ENCODE data around the gene CXCR4. TPM values are rescaled to one million over a fixed set of nuclear protein-coding genes. Genes with fewer than 3 reads are reported as not detected.

Gene CXCR4
- total and polyA plus RNA-seq, 8 donors, result 1.2 to 42.6 (median 15.9) TPM; not detected in 1

DNA sequence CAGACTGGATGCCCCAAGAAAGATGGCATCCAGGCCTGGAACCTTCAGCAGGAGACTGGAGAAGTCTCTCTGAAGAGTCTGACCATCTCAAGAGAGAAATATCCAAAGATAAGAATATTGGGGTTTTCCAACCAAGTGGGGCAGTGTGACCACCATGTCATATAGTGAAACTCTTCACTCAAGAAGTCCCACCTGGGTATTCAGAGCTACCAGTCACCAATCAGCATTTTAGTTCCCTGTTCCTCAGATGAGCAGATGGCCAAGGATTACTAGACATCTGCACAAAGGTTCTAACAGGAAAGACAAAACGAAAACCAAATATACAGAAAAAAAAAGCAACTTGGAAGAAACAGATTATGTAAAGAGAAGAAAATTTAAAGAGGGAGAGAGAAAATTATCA is 38.5 kb upstream of the CXCR4 start:
- Histone ChIP-seq H3K4me3 (no peak overlapping the region), H3K4me1 (no peaks in the 10 kb centered on the region), H3K27ac (no peak overlapping the region), H3K9me3 (no peaks in the 10 kb centered on the region), H3K36me3 (no peaks in the 10 kb centered on the region), H3K27me3 (no peaks in the 10 kb centered on the region)
- 58 to 88% (median 83%) methylated on average over 1 of the region's 1 CpG for WGBS, 5 donors
- no peak for DNase-seq
- intact Hi-C loops (cut with DNase I; ENCODE audit: low total_unique reads), result no loop called here
- TF ChIP-seq, protein P1, sequence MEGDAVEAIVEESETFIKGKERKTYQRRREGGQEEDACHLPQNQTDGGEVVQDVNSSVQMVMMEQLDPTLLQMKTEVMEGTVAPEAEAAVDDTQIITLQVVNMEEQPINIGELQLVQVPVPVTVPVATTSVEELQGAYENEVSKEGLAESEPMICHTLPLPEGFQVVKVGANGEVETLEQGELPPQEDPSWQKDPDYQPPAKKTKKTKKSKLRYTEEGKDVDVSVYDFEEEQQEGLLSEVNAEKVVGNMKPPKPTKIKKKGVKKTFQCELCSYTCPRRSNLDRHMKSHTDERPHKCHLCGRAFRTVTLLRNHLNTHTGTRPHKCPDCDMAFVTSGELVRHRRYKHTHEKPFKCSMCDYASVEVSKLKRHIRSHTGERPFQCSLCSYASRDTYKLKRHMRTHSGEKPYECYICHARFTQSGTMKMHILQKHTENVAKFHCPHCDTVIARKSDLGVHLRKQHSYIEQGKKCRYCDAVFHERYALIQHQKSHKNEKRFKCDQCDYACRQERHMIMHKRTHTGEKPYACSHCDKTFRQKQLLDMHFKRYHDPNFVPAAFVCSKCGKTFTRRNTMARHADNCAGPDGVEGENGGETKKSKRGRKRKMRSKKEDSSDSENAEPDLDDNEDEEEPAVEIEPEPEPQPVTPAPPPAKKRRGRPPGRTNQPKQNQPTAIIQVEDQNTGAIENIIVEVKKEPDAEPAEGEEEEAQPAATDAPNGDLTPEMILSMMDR (IDR thresholded peaks at IDR 0.05), result no peak
- TF ChIP-seq EP300 (IDR thresholded peaks at IDR 0.05) (no peak), POLR2A (IDR thresholded peaks at IDR 0.05) (no peak), POLR2AphosphoS5 (IDR thresholded peaks at IDR 0.05) (no peak)

DNA sequence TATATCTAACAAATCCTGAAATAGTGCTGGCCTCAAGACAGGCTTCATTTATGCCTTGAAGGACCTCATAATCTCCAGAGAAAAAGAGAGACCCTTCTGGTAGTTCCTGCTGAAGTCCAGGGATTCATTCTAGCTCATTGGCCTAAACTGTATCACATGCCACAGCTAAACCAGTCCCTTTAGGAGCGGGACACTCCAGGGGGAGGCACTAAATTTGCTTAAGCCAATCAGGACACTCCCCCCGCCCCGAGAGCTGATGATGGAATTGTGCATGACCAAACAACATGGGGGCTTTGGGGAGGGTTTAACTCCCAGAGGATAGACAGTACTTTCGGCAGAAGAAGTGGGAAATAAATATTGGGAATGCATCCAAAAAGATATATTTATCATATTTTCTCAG is 36.4 kb upstream of the CXCR4 start:
- Histone ChIP-seq H3K27ac (no peak overlapping the region), H3K27me3 (no peaks in the 10 kb centered on the region), H3K4me1 (no peaks in the 10 kb centered on the region), H3K4me3 (no peak overlapping the region), H3K36me3 (no peaks in the 10 kb centered on the region), H3K9me3 (no peaks in the 10 kb centered on the region)
- WGBS, 5 donors, result 83 to 95% (median 89%) methylated on average over 4 of the region's 4 CpGs
- TF ChIP-seq, protein P1 (IDR thresholded peaks at IDR 0.05), result no peak
- TF ChIP-seq POLR2AphosphoS5 (IDR thresholded peaks at IDR 0.05), result no peak
- no peak for TF ChIP-seq EP300 (IDR thresholded peaks at IDR 0.05)
- no peak for TF ChIP-seq POLR2A (IDR thresholded peaks at IDR 0.05)
- no peak for DNase-seq
- intact Hi-C loops (cut with DNase I; ENCODE audit: low total_unique reads), result no loop called here

DNA sequence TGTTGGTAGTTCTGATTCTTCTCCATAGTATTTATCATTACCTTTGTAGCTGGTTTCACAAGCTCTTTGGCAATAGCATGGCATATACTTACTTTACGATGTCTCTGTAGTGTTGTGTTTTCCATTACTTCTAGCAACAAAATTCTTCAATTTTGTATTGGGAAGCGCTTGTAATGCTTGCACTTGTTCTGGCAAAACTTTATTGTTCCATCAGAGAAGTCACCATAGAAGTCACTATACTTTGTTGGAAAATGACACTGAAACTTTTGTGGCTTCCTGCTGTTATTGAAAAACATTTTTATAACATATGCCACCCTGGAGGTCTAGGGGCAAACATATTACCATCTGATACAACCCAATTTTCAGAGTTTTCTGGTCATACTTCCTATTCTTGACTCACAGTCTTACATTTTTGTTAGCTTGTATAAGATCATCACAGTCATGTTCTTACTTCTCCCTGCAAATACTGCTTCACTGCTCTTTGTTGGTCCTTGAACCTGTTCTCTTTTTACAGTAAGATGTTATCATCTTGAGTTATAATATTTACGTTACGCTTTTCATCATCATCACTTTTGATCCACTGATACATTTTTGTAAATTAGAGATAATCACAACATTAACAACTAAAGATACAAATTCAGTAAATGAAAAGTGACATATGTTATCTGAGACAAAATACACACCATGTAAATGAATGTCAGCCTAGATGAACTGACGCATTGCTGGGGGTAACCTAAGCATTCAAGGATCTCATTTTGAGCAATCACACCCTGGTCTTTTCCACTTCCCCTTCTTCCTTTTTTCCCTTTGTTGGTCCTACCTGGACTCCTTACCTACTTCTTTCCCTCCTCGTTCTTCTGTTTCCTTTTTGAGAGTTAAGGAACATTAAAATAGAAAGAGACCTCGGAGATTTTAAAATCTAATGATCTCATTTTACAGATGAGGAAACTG is 33.3 kb upstream of the CXCR4 start:
- H3K27ac ChIP-seq, result no peak overlapping the region
- intact Hi-C loops (cut with DNase I; ENCODE audit: low total_unique reads), result no loop called here
- no peaks in the 10 kb centered on the region for H3K27me3 ChIP-seq
- WGBS, 5 donors, result 80 to 87% (median 85%) methylated on average over 7 of the region's 7 CpGs
- DNase-seq, result no peak
- no peaks in the 10 kb centered on the region for H3K4me1 ChIP-seq
- no peaks in the 10 kb centered on the region for H3K36me3 ChIP-seq
- H3K4me3 ChIP-seq, result no peak overlapping the region
- no peaks in the 10 kb centered on the region for H3K9me3 ChIP-seq
- TF ChIP-seq POLR2AphosphoS5 (IDR thresholded peaks at IDR 0.05) (no peak), POLR2A (IDR thresholded peaks at IDR 0.05) (no peak), EP300 (IDR thresholded peaks at IDR 0.05) (no peak)
- TF ChIP-seq, protein P1 (IDR thresholded peaks at IDR 0.05), result no peak

DNA sequence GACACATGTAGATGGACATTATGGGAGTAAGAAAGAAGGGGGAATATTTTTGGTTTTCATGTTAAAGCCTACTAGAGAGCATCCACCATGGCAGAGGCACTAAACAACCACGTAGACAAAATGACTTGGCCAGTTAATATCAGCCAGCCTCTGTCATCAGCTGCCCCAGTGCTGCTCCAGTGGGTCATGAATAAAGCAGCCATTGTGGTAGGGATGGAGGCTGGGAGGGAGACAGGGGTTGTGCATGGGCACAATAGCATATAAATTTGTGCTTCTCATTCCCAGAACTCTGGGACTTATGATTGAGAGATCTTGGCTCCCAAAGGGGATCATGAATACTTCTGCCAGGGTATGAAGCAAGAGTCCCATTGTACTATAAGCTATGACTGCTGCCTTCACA is 31.1 kb upstream of the CXCR4 start:
- no peak overlapping the region for H3K27ac ChIP-seq
- no peak for DNase-seq
- 0 to 95% (median 61%) methylated on average over 1 of the region's 1 CpG for WGBS, 5 donors
- peaks cover 0 to 4% (median 0%) of the 10 kb centered on the region in 3 donors for H3K27me3 ChIP-seq
- intact Hi-C loops (cut with DNase I; ENCODE audit: low total_unique reads), result no loop called here
- H3K4me1 ChIP-seq, result no peaks in the 10 kb centered on the region
- H3K4me3 ChIP-seq, result no peak overlapping the region
- TF ChIP-seq, protein P1 (IDR thresholded peaks at IDR 0.05), result no peak
- TF ChIP-seq POLR2AphosphoS5 (IDR thresholded peaks at IDR 0.05) (no peak), POLR2A (IDR thresholded peaks at IDR 0.05) (no peak)
- no peaks in the 10 kb centered on the region for H3K9me3 ChIP-seq
- no peaks in the 10 kb centered on the region for H3K36me3 ChIP-seq
